Measurements from ENCODE around the gene ISYNA1.

The ISYNA1 gene

DNA sequence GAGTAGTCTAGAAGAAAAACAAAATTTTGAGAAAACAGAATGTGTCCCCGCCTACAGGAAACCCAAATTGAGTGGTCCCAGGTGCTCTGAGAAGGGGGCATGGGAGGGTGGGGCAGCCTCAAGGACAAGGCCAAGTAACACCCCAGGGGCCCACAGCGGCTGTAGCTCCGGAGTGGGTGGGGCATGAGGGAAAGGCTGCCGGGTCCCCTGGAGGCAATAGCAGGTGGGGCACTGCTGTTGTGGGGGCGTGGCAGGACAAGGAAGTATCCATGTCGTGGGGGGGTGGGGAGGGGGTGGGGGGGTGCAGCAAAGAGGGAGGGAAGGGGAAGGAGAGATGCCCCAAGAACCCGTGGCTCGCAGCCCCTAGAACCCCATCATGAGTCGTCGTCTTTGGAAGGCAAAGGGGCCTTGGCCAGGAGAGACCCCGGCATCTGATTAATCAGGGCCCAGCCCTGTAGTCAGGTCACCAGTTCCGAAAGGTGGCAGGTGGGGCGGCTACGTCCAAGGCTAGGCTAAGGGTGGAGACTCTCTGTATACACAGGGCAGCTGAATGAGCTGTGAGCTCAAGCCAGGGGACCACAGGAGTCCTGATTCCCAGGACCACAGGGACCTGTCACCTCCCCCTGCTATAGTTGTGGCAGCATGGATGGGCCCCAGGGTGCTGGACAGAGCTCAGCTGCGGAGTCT, 7.5 kb upstream of the ISYNA1 start:
- in situ Hi-C loops (cut with HindIII; ENCODE audit: low sequenced_read_pairs), result no loop called here

DNA sequence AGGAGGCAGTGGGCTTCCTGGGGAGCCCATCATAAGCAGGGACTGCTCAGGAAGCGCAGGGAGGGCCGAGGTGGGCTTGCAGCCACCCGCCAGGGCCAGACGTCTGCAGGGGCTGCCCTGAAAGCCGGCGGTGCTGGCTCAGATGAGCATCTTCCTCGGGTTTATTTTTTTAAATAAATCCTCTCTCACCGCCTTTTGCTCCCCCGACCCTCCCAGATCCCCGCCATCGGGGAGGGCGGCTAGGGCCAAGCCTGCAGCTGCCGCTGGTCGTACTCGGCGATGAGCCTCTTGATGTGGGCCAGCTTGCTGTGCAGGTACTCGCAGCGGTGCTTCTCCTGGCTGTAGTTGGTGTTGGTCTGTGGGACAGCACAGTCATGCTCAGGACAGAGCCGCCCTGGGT, 6.6 kb upstream of the ISYNA1 start:
- in situ Hi-C loops (cut with HindIII; ENCODE audit: low sequenced_read_pairs), result no loop called here

DNA sequence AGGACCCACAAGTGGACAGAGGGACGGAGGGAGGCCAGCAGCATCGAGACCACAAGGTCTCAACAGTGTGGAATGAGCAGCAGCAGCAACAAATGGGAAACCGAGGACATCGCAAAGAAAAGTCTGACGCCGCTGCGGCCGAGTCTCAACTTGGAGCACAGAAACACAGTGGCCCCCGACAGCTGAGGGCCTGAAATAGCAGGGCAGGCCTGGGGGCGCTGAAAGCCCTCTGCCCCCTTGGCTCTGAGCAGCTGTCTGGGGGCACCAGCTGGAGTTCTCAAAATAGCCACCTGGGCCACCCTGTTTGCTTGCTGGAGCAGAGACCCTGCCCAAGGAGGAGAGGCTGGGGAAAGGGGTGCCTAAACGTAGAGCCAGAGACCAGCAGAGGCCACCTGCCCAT, 5.9 kb upstream of the ISYNA1 start:
- in situ Hi-C loops (cut with HindIII; ENCODE audit: low sequenced_read_pairs), result no loop called here

DNA sequence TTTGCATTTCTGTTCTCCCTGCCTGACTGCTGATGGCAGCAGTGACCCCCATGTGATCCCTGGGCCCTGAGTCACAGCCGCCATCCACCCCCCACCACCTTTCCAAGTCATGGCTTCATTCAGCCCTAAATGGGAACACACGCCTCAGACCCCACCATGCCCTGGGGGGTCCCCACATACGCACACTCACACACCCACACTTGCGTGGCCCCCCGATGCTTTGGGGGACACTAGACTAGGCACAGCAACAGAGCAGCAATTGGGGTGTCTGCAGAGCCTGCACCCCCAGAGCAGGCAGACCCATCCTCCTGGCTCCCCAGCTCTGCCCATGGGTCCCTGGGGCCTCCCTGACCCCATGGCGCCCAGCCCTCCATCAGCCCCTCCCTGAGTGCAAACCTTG, 5.5 kb upstream of the ISYNA1 start:
- in situ Hi-C loops (cut with HindIII; ENCODE audit: low sequenced_read_pairs), result no loop called here

DNA sequence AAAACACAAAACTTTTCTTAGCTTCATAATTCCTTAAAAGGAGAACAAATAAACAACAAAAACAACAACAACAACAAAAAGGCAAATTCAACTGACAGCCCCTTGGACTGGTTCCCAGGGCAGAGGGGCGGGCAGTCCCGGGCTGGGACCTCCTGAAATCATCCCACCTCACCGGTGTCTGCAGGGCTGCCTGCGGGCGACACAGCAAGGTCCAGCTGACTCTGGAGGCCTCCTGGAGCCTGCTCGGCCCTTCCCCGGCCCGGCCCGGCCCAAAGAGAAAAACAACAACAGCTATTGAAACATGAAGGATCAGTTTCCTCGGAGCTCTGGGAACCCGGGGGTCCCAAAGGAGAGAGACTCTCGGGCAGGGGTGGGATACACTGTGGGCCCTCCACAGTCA, 5.0 kb upstream of the ISYNA1 start:
- in situ Hi-C loops (cut with HindIII; ENCODE audit: low sequenced_read_pairs), result no loop called here

DNA sequence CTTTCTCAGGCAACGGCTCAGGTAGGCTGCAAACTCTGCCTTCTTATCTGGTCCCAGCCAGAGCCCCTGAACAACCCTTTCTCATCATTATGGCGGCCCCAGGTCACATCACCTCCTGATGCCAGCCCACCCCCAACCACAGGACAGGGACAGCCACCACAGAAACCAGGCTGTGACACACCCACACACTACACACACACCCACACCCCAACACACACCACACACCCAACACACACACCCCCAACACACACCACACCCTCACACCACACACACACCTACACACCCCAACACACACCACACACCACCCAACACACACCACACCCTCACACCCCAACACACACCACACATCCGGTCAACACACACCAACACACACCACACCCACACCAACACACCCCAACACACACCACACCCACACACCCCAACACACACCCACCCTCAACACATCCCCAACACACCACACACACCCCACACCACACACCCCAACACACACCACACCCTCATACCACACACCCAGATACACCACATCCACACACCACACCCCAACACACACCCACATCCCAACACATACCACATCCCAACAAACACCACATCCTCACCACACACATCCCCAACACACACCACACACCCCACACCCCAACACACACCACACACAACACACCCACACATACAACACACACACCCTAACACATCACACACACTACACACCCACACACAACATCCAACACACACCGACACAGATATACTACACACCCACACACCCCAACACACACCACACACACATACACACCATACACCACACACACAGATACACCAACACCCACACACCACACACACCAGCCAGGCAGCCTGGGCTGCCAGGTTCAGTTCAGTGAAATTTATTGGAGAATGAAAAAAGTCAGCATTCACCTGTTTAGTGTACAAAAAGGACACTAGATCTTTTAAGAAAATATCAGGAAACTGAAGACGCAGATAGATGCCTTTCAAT, 4.2 kb upstream of the ISYNA1 start:
- in situ Hi-C loops (cut with HindIII; ENCODE audit: low sequenced_read_pairs), result no loop called here

DNA sequence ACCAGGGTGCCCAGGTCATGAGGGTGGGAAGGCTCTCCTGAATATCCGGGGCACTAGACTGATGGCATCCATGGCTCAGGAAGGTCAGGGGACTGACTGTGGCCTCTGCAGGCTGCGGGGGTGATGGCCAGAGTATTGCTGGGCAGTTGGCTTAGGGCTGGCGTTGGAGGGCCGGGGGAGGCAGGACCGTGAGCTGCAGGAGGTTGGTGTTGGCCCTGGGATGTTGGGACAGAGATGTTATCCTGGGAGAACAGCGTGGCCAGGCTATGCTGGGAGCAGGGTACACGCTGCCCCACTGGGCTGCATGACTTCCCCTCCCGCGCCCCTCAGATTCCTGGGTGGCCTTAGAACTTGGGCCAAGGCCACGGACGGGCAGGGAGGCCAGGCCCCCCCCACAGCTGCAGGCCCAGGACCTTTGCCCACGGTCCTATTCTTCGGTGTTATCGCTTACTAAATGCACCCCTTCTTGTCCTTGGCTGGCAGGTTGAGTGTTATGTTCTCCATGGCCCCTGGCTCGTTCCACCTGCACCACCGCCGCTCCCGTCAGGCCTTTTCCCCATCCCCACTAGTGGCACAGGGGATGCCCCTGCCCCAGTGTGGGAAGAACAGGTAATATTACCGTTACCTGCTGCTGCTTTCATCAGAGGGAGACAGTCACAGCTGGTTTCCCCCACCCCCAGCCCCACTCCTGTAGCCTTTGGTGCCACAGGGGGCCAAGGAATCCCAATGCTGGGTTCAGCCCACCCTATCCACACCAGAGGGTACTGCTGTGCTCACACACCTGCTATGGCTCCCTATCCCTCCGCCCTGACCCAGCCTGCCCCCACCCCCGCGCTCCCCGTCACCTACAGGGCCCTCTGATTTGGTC, 3.2 kb upstream of the ISYNA1 start:
- in situ Hi-C loops (cut with HindIII; ENCODE audit: low sequenced_read_pairs), result no loop called here

DNA sequence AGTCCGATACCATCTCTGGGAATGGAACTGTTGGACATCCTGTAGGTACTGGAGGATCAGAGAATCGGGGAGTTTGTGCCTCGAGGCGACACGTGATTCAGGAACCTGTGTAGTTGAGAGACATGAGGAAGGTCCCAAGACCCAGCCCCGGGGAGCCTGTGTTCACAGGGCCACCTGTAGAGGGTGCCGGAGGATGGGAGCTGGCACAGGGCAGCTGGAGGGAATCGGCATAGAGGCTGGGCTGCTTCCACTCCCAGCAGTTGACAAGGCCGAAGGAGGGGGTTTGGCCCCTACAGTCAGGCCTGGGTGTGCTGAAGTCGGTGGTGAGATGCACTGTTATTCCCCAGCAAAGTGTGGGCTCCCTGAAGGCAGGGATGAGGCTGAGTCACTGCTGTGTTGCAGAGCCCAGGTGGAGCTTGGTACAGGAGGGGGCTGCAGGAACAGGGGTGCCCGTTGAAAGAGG, 2.5 kb upstream of the ISYNA1 start:
- in situ Hi-C loops (cut with HindIII; ENCODE audit: low sequenced_read_pairs), result no loop called here

DNA sequence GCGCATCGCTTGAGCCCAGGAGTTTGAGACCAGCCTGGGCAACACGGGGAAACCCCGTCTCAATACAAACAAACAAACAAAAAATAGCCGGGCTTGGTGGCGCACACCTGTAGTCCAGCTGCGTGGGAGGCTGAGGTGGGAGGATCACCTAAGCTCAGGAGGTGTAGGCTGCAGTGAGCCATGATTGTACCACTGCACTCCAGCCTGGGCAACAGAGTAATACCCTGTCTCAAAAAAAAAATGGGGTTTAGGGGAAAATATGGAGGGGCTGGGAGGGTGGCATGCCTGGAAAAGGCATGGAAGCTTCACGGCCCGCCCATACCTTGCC, 1.9 kb upstream of the ISYNA1 start:
- in situ Hi-C loops (cut with HindIII; ENCODE audit: low sequenced_read_pairs), result no loop called here

DNA sequence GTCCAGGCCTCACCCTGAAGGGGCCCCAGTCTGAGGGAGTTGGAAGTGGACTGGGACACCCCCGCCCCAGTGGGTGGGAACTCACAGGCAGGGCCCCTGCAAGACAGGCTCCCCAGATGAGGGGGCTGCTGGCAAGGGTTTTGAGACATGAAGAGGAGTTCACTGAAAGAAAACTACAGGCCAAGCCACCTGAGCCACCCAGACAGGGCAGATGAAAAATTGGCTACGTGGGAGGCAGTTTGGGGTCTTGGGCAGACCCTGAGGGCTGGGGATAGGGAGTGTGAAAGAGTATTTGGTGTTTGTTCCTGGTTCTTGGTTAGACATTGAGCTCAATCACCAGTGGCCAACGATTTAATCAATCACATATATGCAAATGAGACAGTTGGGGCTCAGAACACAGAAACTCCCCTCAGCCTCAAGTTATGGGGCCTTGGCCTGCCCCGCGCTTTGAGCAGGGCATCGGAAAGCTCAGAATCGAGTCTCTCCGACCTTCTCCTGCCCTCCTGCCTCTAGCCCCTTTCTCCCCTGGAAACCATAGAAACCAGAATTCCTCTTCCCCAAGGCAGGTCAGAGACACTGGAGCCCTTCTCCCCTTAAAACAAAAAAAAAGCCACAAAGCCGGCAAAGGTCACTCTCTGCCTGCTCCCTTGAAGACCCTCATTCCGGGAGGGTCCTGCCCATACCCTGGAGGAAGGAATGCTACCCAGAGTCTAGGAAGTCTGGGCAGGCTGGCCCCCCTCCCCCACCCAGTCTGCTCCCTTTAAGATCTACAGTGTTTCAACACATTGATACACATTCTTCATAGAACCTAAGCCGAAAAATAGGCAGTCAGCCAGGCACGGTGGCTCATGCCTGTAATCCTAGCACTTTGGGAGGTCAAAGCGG, 1.3 kb upstream of the ISYNA1 start:
- in situ Hi-C loops (cut with HindIII; ENCODE audit: low sequenced_read_pairs), result no loop called here

DNA sequence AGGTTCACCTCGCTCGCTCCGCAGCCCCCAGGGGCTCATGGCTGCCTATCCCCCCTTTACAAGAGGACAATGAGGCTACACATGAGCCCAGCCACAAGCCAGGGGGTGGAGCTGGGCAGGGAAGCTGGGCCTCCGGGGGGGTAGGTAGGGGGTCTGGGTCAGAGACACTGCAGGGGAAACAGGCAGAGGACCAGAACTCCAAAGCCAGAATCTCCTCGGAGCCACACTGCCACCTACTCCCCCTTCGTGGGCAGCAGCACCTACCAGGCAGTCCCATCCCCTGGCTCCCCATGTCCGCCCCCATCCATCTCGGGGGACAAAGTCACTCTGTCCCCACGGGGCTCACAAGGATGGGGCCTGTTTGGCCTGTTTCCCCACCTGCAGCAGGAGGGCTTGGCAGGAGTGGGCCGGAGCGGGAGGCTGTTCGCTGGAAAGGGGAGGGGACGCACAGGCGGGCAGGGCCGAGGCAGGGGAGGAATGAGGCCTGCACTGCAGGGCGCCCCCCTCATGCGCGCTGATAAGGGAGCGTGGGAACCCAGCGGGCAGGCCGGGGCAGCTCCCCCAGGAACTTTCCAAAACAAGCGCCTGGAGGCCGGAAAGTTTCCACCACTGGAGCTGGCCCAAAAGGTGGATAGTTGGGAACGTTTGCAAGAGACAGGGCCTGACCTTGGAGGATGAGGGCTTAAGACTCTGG, 545 bp upstream of the ISYNA1 start:
- in situ Hi-C loops (cut with HindIII; ENCODE audit: low sequenced_read_pairs), result no loop called here

DNA sequence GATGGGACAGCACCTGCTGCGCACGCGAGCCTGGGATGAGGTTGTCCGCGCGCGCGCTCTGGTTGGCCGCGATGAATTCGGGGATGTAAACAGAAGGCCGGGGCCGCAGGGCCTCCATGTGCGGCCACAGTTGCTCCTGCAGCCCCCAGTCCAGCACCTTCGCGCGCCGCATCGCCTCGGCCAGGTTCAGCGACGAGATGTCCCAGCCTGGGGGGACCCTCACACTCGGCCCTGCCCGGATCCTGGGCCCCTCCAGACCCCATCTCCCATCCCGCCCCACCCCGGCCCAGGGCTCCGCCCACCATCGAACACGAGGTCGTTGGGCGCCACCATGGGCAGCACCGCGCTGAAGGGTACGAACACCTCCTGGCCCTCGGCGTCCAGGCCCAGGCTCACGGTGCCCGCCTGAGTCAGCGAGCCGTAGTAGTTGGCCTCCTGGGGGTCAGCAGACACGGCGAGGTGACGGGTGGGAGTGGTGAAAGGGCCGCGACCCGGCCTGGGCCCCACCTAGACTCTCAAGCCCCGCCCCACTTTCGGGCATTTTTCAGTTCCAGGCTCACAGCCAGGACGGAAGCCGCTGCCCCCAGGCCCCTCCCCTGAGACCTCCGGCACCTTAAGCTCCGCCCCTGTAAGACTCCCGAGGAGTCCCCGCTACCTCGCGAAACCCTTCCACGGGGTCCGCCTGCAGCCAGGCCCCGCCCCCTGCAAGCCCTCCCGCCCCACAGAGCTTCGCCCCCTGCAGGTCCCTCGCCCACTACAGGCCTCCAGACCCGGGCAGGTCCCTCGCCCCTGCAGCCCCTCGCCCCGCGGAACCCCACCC, 1.1 kb downstream of the ISYNA1 start:
- in situ Hi-C loops (cut with HindIII; ENCODE audit: low sequenced_read_pairs), result no loop called here

DNA sequence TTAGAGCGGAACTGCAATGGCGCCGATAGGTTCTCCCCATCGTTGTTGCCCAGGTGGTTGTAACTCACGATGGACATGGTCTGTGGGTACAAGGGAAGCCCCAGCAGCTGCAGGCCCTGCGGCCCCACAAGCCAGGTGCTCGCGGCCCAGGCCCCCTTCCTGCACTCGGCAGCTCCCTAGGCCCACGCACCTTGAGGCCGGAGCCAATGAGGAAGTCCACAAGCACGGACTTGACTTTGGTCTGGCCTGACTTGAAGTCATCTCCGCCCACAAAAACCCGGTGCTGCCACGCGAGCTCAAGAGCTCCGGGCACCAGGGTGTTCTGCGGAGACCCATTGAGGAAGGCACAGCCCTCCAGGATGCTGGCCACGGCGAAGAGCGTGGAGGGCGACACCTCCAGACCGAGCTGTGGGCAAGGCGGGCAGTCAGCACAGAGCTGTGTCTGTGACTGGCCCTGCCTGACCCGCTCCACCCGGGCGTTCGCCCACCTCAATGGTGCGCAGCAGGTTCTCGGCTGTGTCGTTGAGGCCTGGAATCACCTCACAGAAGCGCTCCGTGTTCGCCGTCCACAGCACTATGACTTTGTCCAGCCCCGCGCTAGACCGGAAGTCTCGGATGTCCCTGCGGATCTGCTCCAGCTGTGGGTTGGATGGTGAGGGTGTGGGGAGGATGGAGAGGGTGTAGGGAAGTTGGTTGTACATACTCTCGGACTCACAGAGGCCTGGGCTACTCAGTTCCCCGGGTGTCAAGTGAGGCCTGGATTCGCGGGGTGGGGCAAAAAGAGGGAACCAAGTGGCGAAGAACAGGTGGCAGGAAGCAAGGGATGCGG, 1.9 kb downstream of the ISYNA1 start:
- in situ Hi-C loops (cut with HindIII; ENCODE audit: low sequenced_read_pairs), result no loop called here

DNA sequence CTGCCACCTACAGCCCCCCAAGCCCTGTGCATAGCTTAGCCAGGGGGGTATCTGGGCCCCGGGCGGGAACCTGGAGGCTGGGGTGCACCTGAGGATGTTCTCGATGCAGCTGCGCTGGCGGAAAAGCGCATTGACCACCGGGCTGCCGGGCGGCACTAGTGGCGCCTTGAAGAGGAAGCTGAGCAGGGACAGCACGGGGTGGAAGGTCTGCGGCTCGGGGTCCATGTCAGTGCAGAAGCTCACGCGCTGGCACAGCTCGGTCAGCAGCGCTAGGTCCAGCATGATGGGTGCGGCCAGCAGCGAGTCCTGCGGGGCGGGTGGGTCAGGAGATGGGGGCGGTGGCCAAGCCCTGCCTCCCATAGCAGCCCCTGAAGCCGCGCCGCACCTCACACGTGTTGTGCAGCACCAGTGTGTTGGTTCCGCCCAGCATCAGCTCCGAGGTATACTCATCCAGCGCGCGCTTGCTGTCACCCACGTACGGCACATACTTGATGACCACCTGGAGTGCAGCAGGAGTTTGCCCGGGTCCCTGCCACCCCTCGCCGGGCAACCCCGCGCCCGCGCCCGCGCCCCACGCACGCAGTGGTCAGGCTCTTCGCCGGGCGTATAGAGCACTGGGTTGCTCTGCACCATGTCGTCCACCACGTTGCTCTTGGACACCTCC, 2.6 kb downstream of the ISYNA1 start:
- in situ Hi-C loops (cut with HindIII; ENCODE audit: low sequenced_read_pairs), result no loop called here

DNA sequence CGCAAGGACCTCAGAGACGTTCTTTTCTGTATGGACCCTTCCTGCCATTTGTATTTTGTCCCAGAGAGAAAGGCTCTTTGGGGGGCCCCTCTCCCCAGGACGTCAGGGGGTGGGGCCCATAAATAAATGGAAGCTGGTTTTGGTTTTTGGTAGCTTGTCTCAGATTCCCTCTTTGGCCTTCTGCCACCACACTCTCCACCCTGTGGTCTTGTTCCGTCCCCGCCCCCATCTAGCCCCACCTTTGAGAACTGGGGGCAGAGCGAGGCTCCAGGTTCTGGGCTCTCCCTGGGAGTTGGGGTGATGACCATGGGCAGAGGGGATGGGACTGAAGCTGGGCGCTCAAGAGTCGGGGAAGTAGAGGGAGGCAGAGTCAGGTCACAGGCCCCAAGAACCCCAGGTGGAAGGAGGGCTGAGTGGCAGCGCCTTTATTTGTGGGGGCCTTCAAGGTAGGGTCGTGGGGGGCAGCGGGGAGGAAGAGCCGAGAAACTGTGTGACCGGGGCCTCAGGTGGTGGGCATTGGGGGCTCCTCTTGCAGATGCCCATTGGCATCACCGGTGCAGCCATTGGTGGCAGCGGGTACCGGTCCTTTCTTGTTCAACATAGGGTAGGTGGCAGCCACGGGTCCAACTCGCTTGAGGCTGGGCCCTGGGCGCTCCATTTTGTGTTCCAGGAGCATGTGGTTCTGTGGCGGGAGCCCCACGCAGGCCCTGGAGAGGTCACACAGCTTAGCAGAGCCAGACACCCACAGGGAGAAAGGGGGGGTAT, 3.3 kb downstream of the ISYNA1 start:
- in situ Hi-C loops (cut with HindIII; ENCODE audit: low sequenced_read_pairs), result no loop called here

DNA sequence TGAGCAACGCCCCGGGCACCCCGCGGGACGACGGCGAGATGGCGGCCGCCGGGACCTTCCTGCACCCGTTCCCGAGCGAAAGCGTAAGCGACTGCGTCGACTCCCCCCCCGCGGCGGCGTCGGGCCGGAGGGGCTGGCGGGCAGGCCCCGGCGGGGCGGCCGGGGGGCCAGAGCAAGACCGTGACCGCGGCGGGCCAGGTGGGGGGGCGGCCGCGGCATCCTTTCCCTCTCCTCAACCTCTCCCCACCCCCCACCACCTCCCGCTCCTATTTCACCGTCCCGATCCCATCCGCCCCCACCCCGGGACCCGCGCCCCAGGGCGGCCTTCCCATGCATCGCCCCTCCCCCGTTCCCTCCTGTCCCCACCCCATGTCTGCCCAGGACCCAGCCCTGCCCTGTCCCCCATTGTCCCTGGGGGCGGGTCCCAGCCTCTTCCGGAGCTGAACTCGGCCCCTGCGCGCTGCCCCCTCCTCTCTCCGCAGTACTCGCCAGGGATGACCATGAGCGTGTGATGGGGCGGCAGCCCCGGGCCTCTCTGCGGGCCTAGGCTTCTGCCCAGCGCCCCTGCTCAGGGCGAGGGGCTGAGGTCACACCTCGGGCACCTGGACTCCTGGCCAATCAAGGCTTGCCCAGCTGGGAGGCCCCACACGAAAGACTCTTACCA, 4.1 kb downstream of the ISYNA1 start:
- in situ Hi-C loops (cut with HindIII; ENCODE audit: low sequenced_read_pairs), result no loop called here
